SHP77 treated with DMSO at 0.1 percent for 48 hours (cell line): ENCODE data around the gene TATDN2.
"Not testable (repeated sequence)": the region's sequence is repeated elsewhere in the genome, so short reads cannot be mapped to it uniquely, and the experiment has no call there.

ENCODE experiments used
- DNase-seq: peaks from one replicate; lab custom pipeline; 2025; lab: John Stamatoyannopoulos, UW

The TATDN2 gene

GRCh38 chr3:10292505-10293419 is 44.5 kb downstream of the TATDN2 start, which contains the start of gene GHRL:
Gene GHRL, minus strand, starts transcription at chr3:10292947. Its CDS starts 2,767 bp downstream, at chr3:10290180.
- no peak for DNase-seq

- DNase-seq = no peak
Measured at GRCh38 chr3:10294030-10294586, 45.8 kb downstream of the TATDN2 start.

- not testable (repeated sequence) for DNase-seq
Measured at GRCh38 chr3:10298064-10298463, 49.8 kb downstream of the TATDN2 start.

GRCh38 chr3:10299175-10299574 is 50.9 kb downstream of the TATDN2 start:
- DNase-seq = no peak

GRCh38 chr3:10299679-10300078 is 51.4 kb downstream of the TATDN2 start:
- no peak for DNase-seq

- DNase-seq = no peak
Measured at GRCh38 chr3:10300087-10300486, 51.8 kb downstream of the TATDN2 start.

- no peak for DNase-seq
Measured at GRCh38 chr3:10303105-10303504, 54.8 kb downstream of the TATDN2 start.

- DNase-seq = no peak
Measured at GRCh38 chr3:10303785-10304184, 55.5 kb downstream of the TATDN2 start.

GRCh38 chr3:10304905-10305304 is 56.6 kb downstream of the TATDN2 start:
- no peak for DNase-seq

- DNase-seq = no peak
Measured at GRCh38 chr3:10305331-10305902, 57.2 kb downstream of the TATDN2 start.

- DNase-seq = no peak
Measured at GRCh38 chr3:10306156-10306555, 57.9 kb downstream of the TATDN2 start.

GRCh38 chr3:10308678-10309077 is 60.4 kb downstream of the TATDN2 start:
- no peak for DNase-seq

GRCh38 chr3:10309736-10310135 is 61.5 kb downstream of the TATDN2 start:
- DNase-seq = no peak

GRCh38 chr3:10310578-10310977 is 62.3 kb downstream of the TATDN2 start:
- DNase-seq = no peak

GRCh38 chr3:10311710-10312109 is 63.5 kb downstream of the TATDN2 start:
- no peak for DNase-seq

- no peak for DNase-seq
Measured at GRCh38 chr3:10312391-10312790, 64.1 kb downstream of the TATDN2 start.

- DNase-seq = no peak
Measured at GRCh38 chr3:10312861-10313260, 64.6 kb downstream of the TATDN2 start.

GRCh38 chr3:10315101-10315500 is 66.8 kb downstream of the TATDN2 start:
- no peak for DNase-seq

GRCh38 chr3:10315771-10316344 is 67.6 kb downstream of the TATDN2 start:
- no peak for DNase-seq

GRCh38 chr3:10317311-10317960 is 69.2 kb downstream of the TATDN2 start:
- no peak for DNase-seq

GRCh38 chr3:10317961-10318350 is 69.7 kb downstream of the TATDN2 start:
- DNase-seq = no peak

- no peak for DNase-seq
Measured at GRCh38 chr3:10319251-10319650, 71.0 kb downstream of the TATDN2 start.
